DOHH2 (cell line): Measurements from ENCODE around the gene MACROD2.

ENCODE experiments used
- CTCF ChIP-seq: fragments of 200-600 bp; sonication (generic); IDR thresholded peaks from one replicate; pipeline ENCODE4 v1.5.1; 2014; ENCODE audit warnings: antibody characterized with exemption, mild to moderate bottlenecking, low read depth, low read length; ENCODE audit not compliant: poor library complexity, severe bottlenecking
- EZH2phosphoT487 ChIP-seq: fragments of 200-600 bp; sonication (generic); IDR thresholded peaks from 2 replicates; pipeline ENCODE4 v1.6.1; 2017; ENCODE audit warnings: borderline replicate concordance, mild to moderate bottlenecking, antibody characterized with exemption, low read length, moderate library complexity, mixed read lengths

GRCh38 chr20:14512839-14513238 lies 517.5 kb downstream of the MACROD2 start:
- TF ChIP-seq CTCF (no peak), EZH2phosphoT487 (no peak)
